H1 (cell line): ENCODE measurements around the gene MTG1. TPM values are rescaled to one million over a fixed set of nuclear protein-coding genes. Genes with fewer than 3 reads are reported as not detected.

Experiments used
- CTCF ChIA-PET: fragments of 300-600 bp; sonication (Branson Sonifier 250); formaldehyde crosslinking; loops from one replicate; lab custom pipeline; 2021; ENCODE audit not compliant: partially characterized antibody; lab: Charles Lee
- POLR2A ChIA-PET: fragments of 300-600 bp; sonication (Branson Sonifier 250); formaldehyde crosslinking; loops from one replicate; lab custom pipeline; 2021; ENCODE audit warnings: inconsistent platforms; ENCODE audit not compliant: partially characterized antibody; lab: Charles Lee
- DNase-seq, 2 experiments: peaks; one replicate each; pipeline versions ENCODE4 v3.0.0 to v3.0.0-alpha.2; 2010 to 2022; ENCODE audit warnings: low spot score in 2 of 2, low read depth in 1 of 2, mixed read lengths in 1 of 2
- FAIRE-seq: peaks from 2 replicates; lab custom pipeline; 2011; peaks lifted over from hg19 to GRCh38; lab: Jason Lieb, UNC
- H2AFZ ChIP-seq: 2 replicates; pipeline ENCODE4 v1.8.1; 2012; ENCODE audit warnings: low read length, inconsistent platforms
- H2AK5ac ChIP-seq: 2 replicates; pipeline ENCODE4 v1.6.1; 2013; ENCODE audit warnings: low read depth, low read length
- H2BK120ac ChIP-seq: replicated peaks from 2 replicates; pipeline ENCODE3; 2013; ENCODE audit warnings: low read depth, low read length, inconsistent platforms
- H2BK12ac ChIP-seq: 2 replicates; pipeline ENCODE4 v1.6.1; 2013; ENCODE audit warnings: low read depth, low read length
- H2BK15ac ChIP-seq: 2 replicates; pipeline ENCODE4 v1.6.1; 2013; ENCODE audit warnings: low read length
- H2BK20ac ChIP-seq: 2 replicates; pipeline ENCODE4 v1.6.1; 2013; ENCODE audit warnings: low read length
- H2BK5ac ChIP-seq: 2 replicates; pipeline ENCODE4 v1.6.1; 2013; ENCODE audit warnings: low read depth, low read length
- H3K14ac ChIP-seq: 2 replicates; pipeline ENCODE4 v1.6.1; 2013; ENCODE audit warnings: inconsistent platforms; ENCODE audit not compliant: insufficient read length
- H3K18ac ChIP-seq: 2 replicates; pipeline ENCODE4 v1.6.1; 2013; ENCODE audit warnings: low read length; ENCODE audit errors: extremely low read depth
- H3K23ac ChIP-seq: 2 replicates; pipeline ENCODE4 v1.6.1; 2013; ENCODE audit warnings: inconsistent platforms; ENCODE audit not compliant: insufficient read length
- H3K23me2 ChIP-seq: 2 replicates; pipeline ENCODE4 v1.6.1; 2013; ENCODE audit warnings: low read depth, low read length
- H3K27ac ChIP-seq: 2 replicates; pipeline ENCODE4 v1.6.1; 2011; ENCODE audit warnings: low read depth, low read length, inconsistent platforms
- H3K27me3 ChIP-seq, 4 experiments: replicated peaks in 1 of 4; 1 replicate in 1 of 4; 2 replicates in 3 of 4; pipeline versions ENCODE4 v1.6.1 to v1.8.1; 2011 to 2013; ENCODE audit warnings: low read length in 3 of 4, mild to moderate bottlenecking in 3 of 4, inconsistent platforms in 2 of 4, mixed read lengths in 2 of 4, moderate library complexity in 1 of 4; ENCODE audit not compliant: control insufficient read depth in 3 of 4, insufficient read depth in 3 of 4; ENCODE audit errors: extremely low read depth in 1 of 4
- H3K36me3 ChIP-seq, 4 experiments: 2 replicates each; pipeline versions ENCODE4 v1.6.1 to v1.8.1; 2011 to 2013; ENCODE audit warnings: mild to moderate bottlenecking in 4 of 4, low read length in 3 of 4, moderate library complexity in 2 of 4, control low read depth in 1 of 4, inconsistent platforms in 1 of 4; ENCODE audit not compliant: insufficient read depth in 4 of 4, control insufficient read depth in 2 of 4
- H3K4ac ChIP-seq: replicated peaks from 2 replicates; pipeline ENCODE3; 2013; ENCODE audit warnings: low read length, low read depth, mixed read lengths, inconsistent platforms; ENCODE audit not compliant: insufficient read length
- H3K4me1 ChIP-seq, 4 experiments: replicated peaks in 1 of 4; 1 replicate in 1 of 4; 2 replicates in 3 of 4; pipeline versions ENCODE4 v1.6.1 to v1.8.1; 2011 to 2013; ENCODE audit warnings: low read length in 3 of 4, inconsistent platforms in 2 of 4, mixed read lengths in 1 of 4; ENCODE audit not compliant: insufficient read depth in 4 of 4, control insufficient read depth in 3 of 4
- H3K4me2 ChIP-seq, 2 experiments: 2 replicates each; pipeline versions ENCODE4 v1.6.1 to v1.8.1; 2011 to 2013; ENCODE audit warnings: low read depth in 2 of 2, low read length in 2 of 2, control low read depth in 1 of 2, inconsistent platforms in 1 of 2, mild to moderate bottlenecking in 1 of 2; ENCODE audit not compliant: insufficient read depth in 1 of 2
- H3K4me3 ChIP-seq, 4 experiments: fragments of 200-600, 300-600 bp in 1 of 4; sonication (generic), shearing (Covaris generic), sonication (Bioruptor Twin) in 1 of 4; 2 replicates each; pipeline versions ENCODE4 v1.5.1 to v1.8.1; 2011 to 2016; ENCODE audit warnings: low read length in 4 of 4, low read depth in 3 of 4, control low read depth in 2 of 4, inconsistent platforms in 2 of 4, mild to moderate bottlenecking in 2 of 4, mixed read lengths in 1 of 4, moderate library complexity in 1 of 4; ENCODE audit not compliant: insufficient read depth in 2 of 4; ENCODE audit errors: extremely low read depth in 1 of 4
- H3K56ac ChIP-seq: replicated peaks from 2 replicates; pipeline ENCODE3; 2013; ENCODE audit warnings: low read depth, mild to moderate bottlenecking, mixed read lengths, low read length, inconsistent platforms; ENCODE audit not compliant: insufficient read length
- H3K79me1 ChIP-seq: 2 replicates; pipeline ENCODE4 v1.6.1; 2013; ENCODE audit warnings: low read depth, low read length, control low read depth
- H3K79me2 ChIP-seq, 2 experiments: 2 replicates each; pipeline versions ENCODE4 v1.6.1 to v1.8.1; 2012 to 2013; ENCODE audit warnings: low read length in 2 of 2, mild to moderate bottlenecking in 2 of 2, inconsistent platforms in 1 of 2; ENCODE audit not compliant: insufficient read depth in 2 of 2, control insufficient read depth in 1 of 2
- H3K9ac ChIP-seq, 4 experiments: replicated peaks in 1 of 4; 1 replicate in 1 of 4; 2 replicates in 3 of 4; pipeline versions ENCODE4 v1.6.1 to v1.8.1; 2011 to 2013; ENCODE audit warnings: low read depth in 3 of 4, low read length in 3 of 4, control low read depth in 2 of 4, mild to moderate bottlenecking in 2 of 4, moderate library complexity in 2 of 4, inconsistent platforms in 1 of 4; ENCODE audit errors: extremely low read depth in 1 of 4
- H3K9me3 ChIP-seq, 2 experiments: 2 replicates each; pipeline versions ENCODE4 v1.6.1 to v1.8.1; 2012 to 2013; ENCODE audit warnings: mild to moderate bottlenecking in 2 of 2, moderate library complexity in 2 of 2, control low read depth in 1 of 2, inconsistent platforms in 1 of 2, low read depth in 1 of 2, low read length in 1 of 2, mixed read lengths in 1 of 2; ENCODE audit not compliant: insufficient read depth in 2 of 2
- H4K20me1 ChIP-seq, 2 experiments: replicated peaks in 1 of 2; 2 replicates each; pipeline versions ENCODE3 to v1.8.1; 2011 to 2013; ENCODE audit warnings: inconsistent platforms in 2 of 2, low read length in 2 of 2, mild to moderate bottlenecking in 1 of 2; ENCODE audit not compliant: insufficient read depth in 2 of 2, control insufficient read depth in 1 of 2
- H4K5ac ChIP-seq: 2 replicates; pipeline ENCODE4 v1.6.1; 2013; ENCODE audit warnings: low read length, low read depth, mixed read lengths, inconsistent platforms; ENCODE audit not compliant: insufficient read length
- H4K8ac ChIP-seq: 2 replicates; pipeline ENCODE4 v1.8.0; 2013; ENCODE audit warnings: mild to moderate bottlenecking, moderate library complexity, low read length, inconsistent platforms; ENCODE audit not compliant: insufficient read depth; ENCODE audit errors: extremely low read depth
- H4K91ac ChIP-seq: replicated peaks from 2 replicates; pipeline ENCODE3; 2013; ENCODE audit warnings: low read length, mixed read lengths, inconsistent platforms; ENCODE audit not compliant: insufficient read length
- CHD2 ChIP-seq: IDR thresholded peaks from 2 replicates; pipeline ENCODE4 v1.6.1; 2012; ENCODE audit warnings: low read length, improper control_type of control experiment
- POLR2A ChIP-seq, 2 experiments: IDR thresholded peaks; 1 replicate in 1 of 2; 2 replicates in 1 of 2; pipeline ENCODE4 v1.6.1; 2011; ENCODE audit warnings: low read depth in 2 of 2, low read length in 2 of 2, mild to moderate bottlenecking in 2 of 2; ENCODE audit errors: control extremely low read depth in 1 of 2
- SUZ12 ChIP-seq: fragments of 200-600 bp; sonication (generic); IDR thresholded peaks from 2 replicates; pipeline ENCODE4 v1.6.1; 2012; ENCODE audit warnings: mild to moderate bottlenecking, inconsistent platforms, low read length, moderate library complexity, mixed read lengths
- WGBS, 2 experiments: shearing (Covaris generic) in 1 of 2; methylation state at CpG; one replicate each; pipeline versions ENCODE4 v1.1.6 to v1.1.7; 2013 to 2015; ENCODE audit warnings: low lambda C conversion rate in 2 of 2, mixed read lengths in 2 of 2, inconsistent platforms in 1 of 2, low coverage in 1 of 2, missing lambda C conversion rate in 1 of 2; ENCODE audit not compliant: insufficient replicate concordance in 2 of 2, insufficient coverage in 1 of 2, insufficient read length in 1 of 2; ENCODE audit errors: extremely low coverage in 1 of 2, missing lambda C conversion rate in 1 of 2; 5-methylcytosine and 5-hydroxymethylcytosine counted together
- polyA plus RNA-seq, 7 experiments: library from polyadenylated mRNA; depleted of rRNA in 3 of 7; stranded (reverse) in 5 of 7; unstranded in 2 of 7; fragments of >200 nt in 5 of 7; fragments of 200-250 nt in 2 of 7; gene quantifications; 1 replicate in 5 of 7; 2 replicates in 1 of 7; 4 replicates in 1 of 7; pipeline versions ENCODE4 v1.2.1 to v1.2.3, GENCODE V29; 2011 to 2013; ENCODE audit warnings: missing spikeins in 2 of 7, mixed read lengths in 2 of 7
- total RNA-seq: library from RNA; stranded (reverse); fragmentation: NEBNext Ultra II Directional; extraction: Animal tissue kit (Norgen Biotek cat#: 25700); gene quantifications from 2 replicates; pipeline ENCODE4 v1.2.1, GENCODE V29; 2021

MTG1 gene
- total and polyA plus RNA-seq, 2 of the 8 experiments (the other 6 are each of a cell fraction or from before 2014, with no cell fraction given), result 56.6 to 81.6 TPM

- H2BK20ac ChIP-seq, result no peak overlapping the region
- POLR2A ChIA-PET, result interaction anchor here (0.8 to 5.0 kb wide), 4 partner anchors 9 to 36 kb away, joined by 3 to 38 read pairs (median 3); partner anchors contain the start of gene PRAP1
- H3K27me3 ChIP-seq, result peaks cover 0 to 16% (median 4%) of the 10 kb centered on the region in 4 experiments; a peak in 5 of 7 replicates
- H2AFZ ChIP-seq, result no peak overlapping the region
- WGBS, 2 experiments, result 88% methylated on average over 6 of the region's 6 CpGs; no CpG with 5 or more reads in 1 of the 2 experiments
- no peak overlapping the region for H3K18ac ChIP-seq
- H4K20me1 ChIP-seq, result peaks cover 7 to 16% of the 10 kb centered on the region in 2 experiments
- FAIRE-seq (no peak), DNase-seq (no peak)
- H3K36me3 ChIP-seq, result no peaks in the 10 kb centered on the region; a peak in 2 of 8 replicates
- H3K4me2 ChIP-seq, result no peak overlapping the region
- no peak overlapping the region for H4K91ac ChIP-seq
- H3K14ac ChIP-seq, result no peak overlapping the region
- no peak overlapping the region for H4K8ac ChIP-seq
- H3K4me1 ChIP-seq, result peaks cover 0 to 15% (median 5%) of the 10 kb centered on the region in 4 experiments; a peak in 4 of 7 replicates
- no peak overlapping the region for H2BK15ac ChIP-seq
- no peak overlapping the region for H2BK120ac ChIP-seq
- no peak overlapping the region for H3K23ac ChIP-seq
- H2BK12ac ChIP-seq, result no peak overlapping the region
- H3K23me2 ChIP-seq, result peaks cover 6% of the 10 kb centered on the region; the same call in 1 of the 2 replicates
- no peaks in the 10 kb centered on the region for H3K79me2 ChIP-seq
- no peak overlapping the region for H2AK5ac ChIP-seq
- H3K4me3 ChIP-seq, result no peak overlapping the region
- no peaks in the 10 kb centered on the region for H3K9me3 ChIP-seq
- no peak overlapping the region for H2BK5ac ChIP-seq
- H3K4ac ChIP-seq, result no peak overlapping the region
- H3K9ac ChIP-seq, result no peak overlapping the region
- no peaks in the 10 kb centered on the region; the same call in 1 of the 2 replicates for H3K79me1 ChIP-seq
- H3K56ac ChIP-seq, result no peak overlapping the region
- CTCF ChIA-PET, result interaction anchor here (1.3 to 4.9 kb wide), 2 partner anchors 22 to 26 kb away, joined by 3 to 57 read pairs; no protein-coding TSS in a partner anchor
- no peak overlapping the region for H4K5ac ChIP-seq
- H3K27ac ChIP-seq, result no peak overlapping the region
- no peak for TF ChIP-seq SUZ12
- TF ChIP-seq CHD2, result no peak
- no peak for TF ChIP-seq POLR2A (IDR thresholded peaks at IDR 0.05; ENCODE audit: control extremely low read depth in 1 of 2, low read depth in 2 of 2, low read length in 2 of 2)
Observed at GRCh38 chr10:133355266-133355665, 38.7 kb upstream of the MTG1 start.
